ENCODE data around the gene BABAM2.

The BABAM2 gene

DNA sequence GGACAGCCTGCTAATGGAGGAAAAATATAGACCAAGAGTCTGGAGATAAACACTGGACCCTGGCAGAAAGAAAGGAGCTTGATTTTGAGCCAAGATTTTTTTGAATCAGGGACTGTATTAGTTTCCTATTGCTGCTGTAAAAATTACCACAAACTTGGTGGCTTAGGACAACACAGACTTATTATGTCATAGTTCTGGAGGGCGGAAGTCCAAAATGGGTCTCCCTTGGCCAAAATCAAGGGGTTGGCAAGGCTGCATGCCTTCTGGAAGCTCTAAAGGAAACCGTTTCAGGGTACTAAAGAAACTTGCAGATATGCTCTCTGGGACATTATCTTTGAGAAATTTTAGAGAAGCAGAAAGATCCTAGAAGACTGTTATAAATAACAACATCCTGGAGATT lies 140.1 kb downstream of the BABAM2 start:
- no peak for DNase-seq (ENCODE audit: low read depth)

- no peak for DNase-seq (ENCODE audit: low read depth)
These were observed 142.3 kb downstream of the BABAM2 start for GRCh38 chr2:28032816-28033215.

- DNase-seq (ENCODE audit: low read depth), result no peak
These were observed 144.2 kb downstream of the BABAM2 start for GRCh38 chr2:28034696-28035095.

- no peak for DNase-seq (ENCODE audit: low read depth)
These were observed 144.7 kb downstream of the BABAM2 start for GRCh38 chr2:28035163-28035690.

DNA sequence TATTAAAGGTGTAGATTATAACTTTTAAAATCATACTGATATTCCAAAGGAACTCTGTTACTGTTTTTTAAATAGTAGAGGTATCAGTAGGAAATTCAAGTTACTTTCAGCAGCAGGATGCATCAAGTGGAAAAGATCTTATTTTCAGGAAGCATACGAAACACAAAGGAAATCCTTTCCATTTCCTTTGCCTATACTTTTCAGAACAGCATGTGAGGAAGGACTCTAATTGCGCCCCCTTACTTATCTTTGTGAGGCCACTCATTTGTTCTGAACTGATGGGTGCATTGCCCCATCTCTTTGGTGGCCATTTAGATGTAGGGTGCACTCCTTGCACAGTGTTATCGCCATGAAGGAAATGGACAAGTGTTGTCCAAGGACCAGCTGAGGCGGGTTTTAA lies 145.3 kb downstream of the BABAM2 start:
- no peak for DNase-seq (ENCODE audit: low read depth)

DNA sequence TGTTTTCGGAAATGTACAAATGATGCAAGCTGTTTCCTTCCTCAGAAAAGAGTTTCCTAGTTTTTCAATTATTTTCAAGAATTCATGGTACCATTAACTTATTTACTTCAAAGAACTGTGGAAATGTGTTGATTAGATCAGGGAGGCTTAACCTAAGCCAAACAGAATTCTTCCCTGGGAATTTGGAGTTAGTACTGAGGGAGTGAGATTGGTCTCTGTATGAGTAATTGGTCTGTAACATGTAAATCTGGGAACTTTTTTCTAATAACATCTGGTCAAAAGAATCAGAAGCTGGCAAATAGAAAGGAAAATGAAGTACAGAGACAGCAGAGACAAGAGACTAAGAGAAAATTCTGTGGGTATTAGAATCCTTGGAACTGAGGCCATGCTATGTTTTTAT lies 145.8 kb downstream of the BABAM2 start:
- no peak for DNase-seq (ENCODE audit: low read depth)

DNA sequence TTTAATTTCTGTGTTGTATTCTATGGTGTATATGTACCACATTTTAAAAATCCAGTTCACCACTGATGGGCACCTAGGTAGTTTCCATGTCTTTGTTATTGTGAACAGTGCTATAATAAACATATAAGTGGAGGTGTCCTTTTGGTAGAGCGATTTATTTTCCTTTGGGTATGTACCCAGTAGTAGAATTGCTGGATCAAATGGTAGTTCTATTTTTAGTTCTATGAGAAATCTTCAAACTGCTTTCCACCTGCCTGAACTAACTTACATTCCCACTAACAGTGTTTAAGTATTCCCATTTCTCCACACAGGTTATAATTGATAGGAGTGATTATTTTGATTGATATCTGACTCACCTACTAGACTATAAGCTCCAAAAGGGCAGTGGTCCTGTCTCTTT lies 148.2 kb downstream of the BABAM2 start:
- DNase-seq (ENCODE audit: low read depth), result no peak

DNA sequence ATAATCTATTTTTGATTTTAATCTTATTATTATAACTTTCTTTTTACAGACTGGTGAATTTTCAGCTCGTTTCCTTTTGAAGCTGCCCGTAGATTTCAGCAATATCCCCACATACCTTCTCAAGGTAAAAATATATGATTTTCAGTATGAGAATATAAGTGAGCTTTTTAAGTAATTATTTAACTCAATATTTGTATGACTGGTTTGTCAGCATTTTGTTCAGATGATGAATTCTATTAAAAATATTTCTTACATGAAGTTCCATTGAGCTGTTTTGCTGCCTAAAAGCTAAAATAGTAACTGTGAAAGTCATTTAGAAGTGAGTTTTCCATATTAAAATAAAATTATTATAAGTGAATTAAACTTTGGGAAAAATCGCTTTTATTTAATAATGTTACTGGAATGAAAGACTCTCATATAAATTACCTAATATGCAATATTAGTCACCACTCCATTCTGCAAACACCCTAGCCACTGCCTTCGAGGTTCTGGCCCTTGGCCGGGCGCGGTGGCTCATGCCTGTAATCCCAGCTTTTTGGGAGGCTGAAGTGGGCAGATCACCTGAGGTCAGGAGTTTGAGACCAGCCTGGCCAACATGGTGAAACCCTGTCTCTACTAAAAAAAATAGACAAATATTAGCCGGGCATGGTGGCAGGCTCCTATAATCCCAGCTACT lies 155.3 kb downstream of the BABAM2 start:
- no peak for DNase-seq (ENCODE audit: low read depth)

- DNase-seq (ENCODE audit: low read depth), result no peak
These were observed 156.4 kb downstream of the BABAM2 start for GRCh38 chr2:28046921-28047320.

DNA sequence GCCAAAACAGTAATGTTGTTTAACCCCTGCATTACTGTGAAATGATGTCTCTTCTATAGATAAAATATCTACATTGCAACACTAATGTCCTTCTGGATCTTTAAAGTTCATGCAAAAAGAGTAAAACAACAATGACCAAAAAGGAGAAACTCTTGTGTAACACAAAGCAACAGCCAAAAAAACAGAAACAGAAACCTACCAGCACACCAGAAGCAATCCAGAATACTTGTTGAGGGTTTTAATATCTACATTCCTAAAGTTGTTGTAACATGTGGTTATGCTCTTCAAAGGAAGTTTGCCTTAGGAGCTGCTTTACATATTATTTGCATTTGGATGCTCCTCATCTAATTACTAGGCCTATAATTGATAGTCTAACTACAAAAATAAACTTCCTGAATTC lies 157.2 kb downstream of the BABAM2 start:
- no peak for DNase-seq (ENCODE audit: low read depth)

DNA sequence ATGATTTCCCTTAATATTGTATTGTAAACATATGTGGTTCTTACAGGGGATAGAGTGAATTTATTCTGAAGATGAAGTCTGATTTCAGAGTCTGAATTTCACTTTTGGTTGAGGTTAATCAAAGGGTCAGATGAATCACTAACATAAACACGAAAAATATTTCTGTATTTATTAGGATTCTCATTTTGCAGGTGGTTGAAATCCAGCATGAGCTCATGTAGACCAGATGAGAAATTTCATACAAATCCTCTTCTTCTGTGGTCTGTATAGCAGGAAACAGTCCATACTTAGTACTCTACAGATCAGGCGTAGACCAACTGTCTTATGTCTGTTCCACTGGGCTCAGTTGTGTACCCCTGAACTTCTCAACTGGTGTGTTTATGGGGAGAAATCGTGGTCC lies 157.8 kb downstream of the BABAM2 start:
- DNase-seq (ENCODE audit: low read depth), result no peak

DNA sequence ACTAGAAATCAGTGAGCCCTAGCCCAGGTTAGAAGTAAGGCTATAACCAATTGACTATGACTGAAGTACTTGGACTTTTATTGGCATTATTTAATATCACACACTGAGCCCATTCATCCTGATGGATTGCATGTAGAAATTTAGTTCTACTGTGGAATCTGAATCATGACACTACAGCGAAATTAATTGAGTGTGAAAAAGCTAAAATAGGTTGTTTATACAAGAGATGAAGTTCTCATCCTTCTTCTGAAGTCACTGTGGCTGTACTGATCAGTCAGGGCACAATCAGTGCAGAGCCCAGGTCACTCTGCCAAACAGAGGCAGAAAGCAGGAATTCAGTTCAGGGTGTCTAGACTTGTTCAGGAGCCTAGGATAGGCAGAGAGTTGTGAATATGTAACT lies 158.9 kb downstream of the BABAM2 start:
- DNase-seq (ENCODE audit: low read depth), result no peak

DNA sequence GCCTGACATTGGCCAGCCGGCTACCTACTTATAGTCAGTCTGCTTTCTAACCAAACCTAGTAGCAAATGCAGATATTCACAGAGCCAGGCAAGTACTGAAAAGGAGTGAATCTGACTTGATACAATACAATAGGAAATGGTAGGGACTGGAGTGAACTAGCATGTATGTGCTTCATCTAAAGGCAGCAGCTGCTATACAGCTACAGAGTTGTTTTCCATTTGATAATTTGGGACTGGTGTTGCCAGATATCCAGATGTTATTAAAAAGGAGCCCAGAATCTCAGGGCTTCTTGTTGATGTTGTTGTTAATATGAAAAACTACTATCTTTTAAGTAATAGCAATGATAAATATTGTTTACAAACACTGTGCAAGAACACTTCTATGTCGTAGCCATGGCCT lies 159.4 kb downstream of the BABAM2 start:
- no peak for DNase-seq (ENCODE audit: low read depth)

DNA sequence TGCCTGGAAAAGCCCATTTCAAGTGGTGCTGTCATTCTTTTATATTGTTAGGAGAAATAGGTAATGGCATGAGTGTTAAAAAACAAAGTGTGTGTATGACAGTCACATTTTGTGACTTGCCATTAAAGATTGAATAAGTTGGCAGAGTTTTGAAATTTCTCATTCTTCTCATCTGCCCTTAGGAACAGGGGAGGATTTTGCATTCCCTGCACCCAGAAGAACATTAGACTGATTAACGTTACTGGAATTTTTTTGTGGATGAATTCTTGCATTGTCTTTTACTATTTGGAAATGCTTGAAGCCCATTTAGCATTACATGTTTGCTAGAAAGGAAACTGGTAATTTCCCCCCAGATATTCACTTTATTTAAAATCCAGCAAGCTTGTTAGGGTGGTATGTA lies 162.2 kb downstream of the BABAM2 start:
- no peak for DNase-seq (ENCODE audit: low read depth)

DNA sequence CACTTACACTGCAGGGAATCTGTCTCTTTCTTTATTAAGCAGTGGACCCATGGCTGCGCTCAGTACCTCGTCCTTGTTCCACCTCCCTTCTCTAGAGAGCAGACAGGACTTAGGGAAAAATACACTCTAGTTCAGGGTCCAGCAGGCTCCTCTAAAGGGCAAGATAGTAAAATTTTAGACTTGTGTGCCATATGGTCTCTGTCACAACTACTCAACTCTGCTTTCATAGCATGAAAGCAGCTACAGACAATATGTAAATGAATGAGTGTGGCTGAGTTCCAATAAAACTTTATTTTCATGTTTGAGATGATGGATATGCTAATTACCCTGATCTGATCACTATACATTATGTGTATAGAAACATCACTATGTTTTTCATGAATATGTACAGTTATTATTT lies 163.1 kb downstream of the BABAM2 start:
- DNase-seq (ENCODE audit: low read depth), result no peak

DNA sequence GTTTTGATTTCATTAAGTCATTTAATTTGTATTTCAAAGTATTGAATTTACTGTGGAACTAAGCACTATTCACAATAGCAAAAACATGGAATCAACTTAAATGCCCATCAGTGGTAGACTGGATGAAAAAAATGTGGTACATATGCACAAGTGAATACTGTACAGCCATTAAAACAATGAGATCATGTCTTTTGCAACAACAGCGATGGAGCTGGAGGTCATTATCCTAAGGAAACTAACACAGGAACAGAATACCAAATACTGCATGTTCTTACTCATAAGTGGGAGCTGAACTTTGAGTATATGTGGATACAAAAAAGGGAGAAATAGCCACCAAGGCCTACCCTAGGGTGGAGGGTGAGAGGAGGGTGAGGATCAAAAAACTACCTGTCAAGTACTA lies 164.4 kb downstream of the BABAM2 start:
- DNase-seq (ENCODE audit: low read depth), result no peak

- no peak for DNase-seq (ENCODE audit: low read depth)
These were observed 164.9 kb downstream of the BABAM2 start for GRCh38 chr2:28055325-28055970.

DNA sequence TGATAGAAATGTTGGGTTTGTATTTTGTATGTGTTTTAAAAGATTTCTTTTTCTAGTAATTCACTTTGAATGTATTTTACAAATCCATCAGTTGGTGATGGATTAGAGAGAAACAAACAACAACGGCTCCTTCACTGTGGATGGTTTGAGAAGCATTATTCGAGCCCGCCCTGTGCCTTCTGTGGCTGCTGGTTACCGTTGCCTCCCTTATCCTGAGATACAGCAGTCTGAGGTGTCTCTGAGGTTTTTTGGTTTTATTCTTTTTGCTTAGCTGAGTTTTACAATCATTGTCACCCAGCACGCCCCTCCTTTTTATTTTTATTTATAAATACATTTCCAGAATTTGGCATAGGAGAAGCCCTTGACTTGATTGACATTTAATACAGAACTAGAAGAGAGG lies 168.3 kb downstream of the BABAM2 start:
- DNase-seq (ENCODE audit: low read depth), result no peak

DNA sequence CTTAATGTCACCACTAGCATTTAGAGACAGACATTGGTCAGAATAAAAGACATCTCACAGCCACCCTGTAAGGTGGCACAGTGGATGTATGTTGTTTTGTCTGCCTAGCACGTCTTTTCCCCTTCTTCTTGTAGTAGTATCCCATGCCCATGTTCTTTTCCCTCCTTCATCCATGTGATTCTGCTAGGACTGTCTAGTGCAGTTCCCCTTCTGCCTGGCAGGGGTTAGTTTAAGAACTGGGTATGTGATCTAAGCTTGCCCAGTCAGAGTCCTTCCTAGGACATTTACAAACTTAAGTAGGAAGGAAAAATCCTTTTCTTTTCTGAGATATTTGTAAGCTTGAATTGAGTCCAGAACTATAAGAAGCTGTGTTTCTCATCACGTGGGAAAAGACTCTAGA lies 172.3 kb downstream of the BABAM2 start:
- no peak for DNase-seq (ENCODE audit: low read depth)

- no peak for DNase-seq (ENCODE audit: low read depth)
These were observed 173.0 kb downstream of the BABAM2 start for GRCh38 chr2:28063492-28063962.

DNA sequence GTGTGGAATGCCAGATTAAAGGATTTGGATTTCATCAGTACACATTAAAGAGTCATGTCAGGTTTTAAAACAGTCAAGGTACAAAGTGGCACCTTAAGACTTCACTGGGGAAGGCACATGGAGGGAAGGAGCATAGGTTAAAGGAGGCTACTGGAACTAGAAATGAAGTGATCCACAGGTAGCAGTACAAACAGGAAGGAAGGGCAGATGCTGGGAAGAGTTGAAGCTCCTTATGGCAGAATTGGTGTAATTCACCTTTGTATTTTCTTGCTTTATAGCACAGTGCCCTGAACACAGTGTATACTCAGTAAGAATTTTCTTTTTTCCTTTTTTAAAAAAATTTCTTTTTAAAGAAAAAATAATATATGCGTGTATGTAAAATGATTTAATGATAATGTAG lies 177.1 kb downstream of the BABAM2 start:
- no peak for DNase-seq (ENCODE audit: low read depth)

GRCh38 chr2:28068088-28068487 lies 177.6 kb downstream of the BABAM2 start:
- DNase-seq (ENCODE audit: low read depth), result no peak

- no peak for DNase-seq (ENCODE audit: low read depth)
These were observed 178.0 kb downstream of the BABAM2 start for GRCh38 chr2:28068527-28068926.

DNA sequence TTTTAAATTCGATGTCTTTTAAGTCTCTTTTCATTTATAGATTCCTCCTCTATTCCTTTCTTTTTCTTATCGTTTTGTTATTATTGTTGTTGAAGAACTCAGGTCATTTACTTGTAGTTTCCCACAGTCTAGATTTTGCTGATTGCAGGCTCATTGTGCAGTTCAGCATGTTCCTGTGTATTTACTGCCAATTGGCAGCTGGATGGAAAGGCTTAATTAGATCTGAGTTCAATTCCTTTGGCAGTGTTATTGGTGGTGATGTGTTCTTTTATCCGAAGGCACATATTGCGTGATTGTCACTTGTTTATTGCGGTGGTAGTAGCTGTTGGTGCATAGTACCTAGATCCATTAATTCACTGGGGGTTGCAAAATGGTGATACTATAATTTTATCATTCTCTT lies 180.7 kb downstream of the BABAM2 start:
- no peak for DNase-seq (ENCODE audit: low read depth)

All from activated T-helper 1 cell treated with Interleukin-2 at 50 U/mL for 16 hours (primary cell).